MCF 10A (cell line): Measurements from ENCODE around the gene SARM1. TPM values are rescaled to one million over a fixed set of nuclear protein-coding genes. Genes with fewer than 3 reads are reported as not detected.

Source experiments
- BruUV-seq: library from RNA; stranded (reverse); fragments of 400-500 nt; replicated peaks from 2 replicates; lab custom pipeline; 2021; lab: Mats Ljungman, UMichigan
- CTCF ChIA-PET: fragments of 300-600 bp; sonication (Branson Sonifier 250); formaldehyde crosslinking; extraction: SDS; loops from one replicate; lab custom pipeline; 2021; ENCODE audit warnings: antibody characterized with exemption, inconsistent platforms; lab: Yijun Ruan, JAX
- POLR2A ChIA-PET: fragments of 300-600, 350-650 bp; sonication (Branson Sonifier 250); formaldehyde crosslinking; extraction: SDS; loops from one replicate; lab custom pipeline; 2020; ENCODE audit warnings: antibody characterized with exemption, inconsistent platforms; lab: Yijun Ruan, JAX
- DNase-seq: peaks from one replicate; pipeline ENCODE4 v3.0.0-alpha.2; 2018; ENCODE audit not compliant: unreplicated experiment
- H3K27ac Mint-ChIP-seq: one replicate; pipeline ENCODE4 v1.8.0; 2022; ENCODE audit warnings: mild to moderate bottlenecking, low read depth, mixed read lengths; ENCODE audit not compliant: unreplicated experiment
- H3K27me3 Mint-ChIP-seq: one replicate; pipeline ENCODE4 v1.8.0; 2022; ENCODE audit warnings: mixed read lengths; ENCODE audit not compliant: insufficient read depth, unreplicated experiment
- H3K36me3 Mint-ChIP-seq: one replicate; pipeline ENCODE4 v1.8.0; 2022; ENCODE audit warnings: mild to moderate bottlenecking, moderate library complexity, mixed read lengths; ENCODE audit not compliant: insufficient read depth, unreplicated experiment
- H3K4me1 Mint-ChIP-seq: one replicate; pipeline ENCODE4 v1.8.0; 2022; ENCODE audit warnings: mixed read lengths; ENCODE audit not compliant: insufficient read depth, unreplicated experiment
- H3K4me3 Mint-ChIP-seq: one replicate; pipeline ENCODE4 v1.8.0; 2022; ENCODE audit warnings: mild to moderate bottlenecking, moderate library complexity, mixed read lengths; ENCODE audit not compliant: unreplicated experiment
- H3K9me3 Mint-ChIP-seq: one replicate; pipeline ENCODE4 v1.8.0; 2022; ENCODE audit warnings: mixed read lengths; ENCODE audit not compliant: unreplicated experiment
- CTCF ChIP-seq: fragments of 200-600 bp; IDR thresholded peaks from one replicate; pipeline ENCODE4 v1.8.0; 2022; ENCODE audit warnings: antibody characterized with exemption, mild to moderate bottlenecking; ENCODE audit not compliant: unreplicated experiment
- intact Hi-C: fragments of 100-400 bp; cut with micrococcal nuclease; formaldehyde crosslinking; loops from 2 replicates; pipeline ENCODE4 v1.14.1; 2022
- total RNA-seq: library from RNA; stranded (reverse); gene quantifications from 2 replicates; pipeline ENCODE4 v1.2.3, GENCODE V29; 2022

SARM1 gene
- total RNA-seq, 1 experiment from 2014 or later, result 0.63 TPM

- TF ChIP-seq CTCF, result no peak
- Mint-ChIP-seq H3K4me3 (no peak overlapping the region), H3K4me1 (peaks cover 8% of the 10 kb centered on the region), H3K27me3 (no peaks in the 10 kb centered on the region), H3K36me3 (peaks cover 16% of the 10 kb centered on the region), H3K27ac (no peak overlapping the region), H3K9me3 (no peaks in the 10 kb centered on the region)
- ChIA-PET CTCF (interaction anchor here (0.7 kb wide), 1 partner anchor 433 kb away, joined by 3 read pairs; no protein-coding TSS in a partner anchor), POLR2A (interaction anchor here (0.5 to 2.7 kb wide), 2 partner anchors 11 to 27 kb away, joined by 3 to 16 read pairs; no protein-coding TSS in a partner anchor)
- intact Hi-C loops, result no loop called here
- no peak for DNase-seq
- no TSS peak for BruUV-seq
Measured at GRCh38 chr17:28385037-28385400, 13.5 kb downstream of the SARM1 start.

- no peaks in the 10 kb centered on the region for H3K9me3 Mint-ChIP-seq
- intact Hi-C loops, result no loop called here
- H3K27me3 Mint-ChIP-seq, result no peaks in the 10 kb centered on the region
- DNase-seq, result no peak
- H3K4me3 Mint-ChIP-seq, result no peak overlapping the region
- TF ChIP-seq CTCF, result no peak
- H3K27ac Mint-ChIP-seq, result no peak overlapping the region
- H3K36me3 Mint-ChIP-seq, result peaks cover 19% of the 10 kb centered on the region
- POLR2A ChIA-PET, result interaction anchor here (0.5 to 2.7 kb wide), 2 partner anchors 10 to 27 kb away, joined by 3 to 16 read pairs; no protein-coding TSS in a partner anchor
- CTCF ChIA-PET, result interaction anchor here (0.7 kb wide), 1 partner anchor 433 kb away, joined by 3 read pairs; no protein-coding TSS in a partner anchor
- BruUV-seq, result no TSS peak
- peaks cover 4% of the 10 kb centered on the region for H3K4me1 Mint-ChIP-seq
Measured at GRCh38 chr17:28385406-28385805, 13.9 kb downstream of the SARM1 start.

- CTCF ChIA-PET, result interaction anchor here (0.6 to 1.3 kb wide), 3 partner anchors 22 to 109 kb away, joined by 3 to 5 read pairs (median 3); no protein-coding TSS in a partner anchor
- H3K4me1 Mint-ChIP-seq, result no peaks in the 10 kb centered on the region
- no peak overlapping the region for H3K27ac Mint-ChIP-seq
- intact Hi-C loops, result no loop called here
- no peak overlapping the region for H3K4me3 Mint-ChIP-seq
- no TSS peak for BruUV-seq
- POLR2A ChIA-PET, result interaction anchor here (0.7 to 2.7 kb wide), 2 partner anchors 9 to 308 kb away, joined by 3 to 16 read pairs; no protein-coding TSS in a partner anchor
- peaks cover 19% of the 10 kb centered on the region for H3K36me3 Mint-ChIP-seq
- DNase-seq, result no peak
- H3K9me3 Mint-ChIP-seq, result no peaks in the 10 kb centered on the region
- H3K27me3 Mint-ChIP-seq, result no peaks in the 10 kb centered on the region
- no peak for TF ChIP-seq CTCF
Measured at GRCh38 chr17:28386391-28386790, 14.9 kb downstream of the SARM1 start.

- Mint-ChIP-seq H3K36me3 (peaks cover 13% of the 10 kb centered on the region), H3K4me3 (no peak overlapping the region), H3K27ac (no peak overlapping the region), H3K4me1 (no peaks in the 10 kb centered on the region), H3K27me3 (no peaks in the 10 kb centered on the region), H3K9me3 (no peaks in the 10 kb centered on the region)
- POLR2A ChIA-PET, result interaction anchor here (0.5 to 1.4 kb wide), 2 partner anchors 17 to 63 kb away, joined by 3 to 4 read pairs; no protein-coding TSS in a partner anchor
- intact Hi-C loops, result no loop called here
- no peak for DNase-seq
- no TSS peak for BruUV-seq
- CTCF ChIA-PET, result interaction anchor here (0.6 kb wide), 1 partner anchor 156 kb away, joined by 3 read pairs; no protein-coding TSS in a partner anchor
- no peak for TF ChIP-seq CTCF
Measured at GRCh38 chr17:28388106-28388505, 16.6 kb downstream of the SARM1 start.
